WTC11 (cell line): Measurements from ENCODE around the gene GRAMD4. TPM values are rescaled to one million over a fixed set of nuclear protein-coding genes. Genes with fewer than 3 reads are reported as not detected.

Experiments
- ATAC-seq: fragments of 200-7000 bp; cut with Tn5 transposase; 2 replicates; pipeline ENCODE4 v1.10.0; 2021; ENCODE audit warnings: mild to moderate bottlenecking, moderate library complexity
- CTCF ChIA-PET: fragments of 300-600 bp; sonication (Branson Sonifier 250); formaldehyde crosslinking; loops from one replicate; lab custom pipeline; 2021; ENCODE audit warnings: antibody characterized with exemption; lab: Charles Lee
- POLR2A ChIA-PET: fragments of 350-600 bp; sonication (Branson Sonifier 250); formaldehyde crosslinking; loops from one replicate; lab custom pipeline; 2021; ENCODE audit warnings: antibody characterized with exemption; lab: Charles Lee
- DNase-seq: peaks from one replicate; pipeline ENCODE4 v3.0.0; 2021; ENCODE audit warnings: low spot score
- H3K27ac Mint-ChIP-seq: 2 replicates; pipeline ENCODE4 v1.8.0; 2021; ENCODE audit warnings: mixed read lengths
- H3K27me3 Mint-ChIP-seq: 2 replicates; pipeline ENCODE4 v1.8.0; 2021; ENCODE audit warnings: low read depth, mild to moderate bottlenecking, moderate library complexity, mixed read lengths
- H3K36me3 Mint-ChIP-seq: 2 replicates; pipeline ENCODE4 v1.8.0; 2021; ENCODE audit warnings: mixed read lengths
- H3K4me1 Mint-ChIP-seq: 2 replicates; pipeline ENCODE4 v1.8.0; 2022; ENCODE audit warnings: mixed read lengths
- H3K4me3 Mint-ChIP-seq: 2 replicates; pipeline ENCODE4 v1.8.0; 2021; ENCODE audit warnings: mild to moderate bottlenecking, moderate library complexity, mixed read lengths
- H3K9me3 Mint-ChIP-seq: 2 replicates; pipeline ENCODE4 v1.8.0; 2021; ENCODE audit warnings: mixed read lengths
- AR ChIP-seq: fragments of 250-450 bp; sonication (Bioruptor Pico); IDR thresholded peaks from 2 replicates; pipeline ENCODE4 v1.9.0; 2021; ENCODE audit warnings: mild to moderate bottlenecking
- ATF3 ChIP-seq: sonication (generic); formaldehyde crosslinking; conservative IDR thresholded peaks from 2 replicates; pipeline ENCODE4 v1.8.1; 2022; ENCODE audit warnings: mild to moderate bottlenecking, missing genetic modification reagents
- CREB1 ChIP-seq: sonication (generic); formaldehyde crosslinking; IDR thresholded peaks from 2 replicates; pipeline ENCODE4 v1.8.0; 2023; ENCODE audit warnings: mild to moderate bottlenecking, missing genetic modification reagents
- CTCF ChIP-seq: fragments of 200-600 bp; IDR thresholded peaks from 2 replicates; pipeline ENCODE4 v1.8.0; 2022; ENCODE audit warnings: antibody characterized with exemption
- E2F1 ChIP-seq: sonication (generic); formaldehyde crosslinking; IDR thresholded peaks from 2 replicates; pipeline ENCODE4 v1.8.0; 2022; ENCODE audit warnings: mild to moderate bottlenecking, missing genetic modification reagents
- ELF4 ChIP-seq: sonication (generic); formaldehyde crosslinking; IDR thresholded peaks from 2 replicates; pipeline ENCODE4 v1.8.1; 2022; ENCODE audit warnings: low read depth, mild to moderate bottlenecking, moderate library complexity, missing genetic modification reagents
- IRF2 ChIP-seq: sonication (generic); formaldehyde crosslinking; IDR thresholded peaks from 2 replicates; pipeline ENCODE4 v1.8.0; 2022; ENCODE audit warnings: low read depth, missing genetic modification reagents, borderline replicate concordance
- KAT7 ChIP-seq: sonication (generic); formaldehyde crosslinking; IDR thresholded peaks from 2 replicates; pipeline ENCODE4 v1.8.1; 2023; ENCODE audit warnings: missing genetic modification reagents, mild to moderate bottlenecking, borderline replicate concordance
- MXD4 ChIP-seq: fragments of 250-450 bp; sonication (Bioruptor Pico); IDR thresholded peaks from 2 replicates; pipeline ENCODE4 v1.8.0; 2021; ENCODE audit warnings: mild to moderate bottlenecking, moderate library complexity, borderline replicate concordance
- NR3C1 ChIP-seq: sonication (generic); formaldehyde crosslinking; conservative IDR thresholded peaks from 2 replicates; pipeline ENCODE4 v1.8.1; 2023; ENCODE audit warnings: low read depth, mild to moderate bottlenecking, missing genetic modification reagents
- SMAD3 ChIP-seq: sonication (generic); formaldehyde crosslinking; IDR thresholded peaks from 2 replicates; pipeline ENCODE4 v1.8.0; 2022; ENCODE audit warnings: missing genetic modification reagents, mild to moderate bottlenecking, borderline replicate concordance
- SP1 ChIP-seq: sonication (generic); formaldehyde crosslinking; conservative IDR thresholded peaks from 2 replicates; pipeline ENCODE4 v1.8.1; 2022; ENCODE audit warnings: missing genetic modification reagents
- STAT6 ChIP-seq: sonication (generic); formaldehyde crosslinking; conservative IDR thresholded peaks from 2 replicates; pipeline ENCODE4 v1.8.1; 2023; ENCODE audit warnings: mild to moderate bottlenecking, low read depth, missing genetic modification reagents, moderate library complexity
- TP53 ChIP-seq: sonication (generic); formaldehyde crosslinking; IDR thresholded peaks from 2 replicates; pipeline ENCODE4 v1.8.1; 2023; ENCODE audit warnings: mild to moderate bottlenecking, missing genetic modification reagents
- ZBTB21 ChIP-seq: sonication (generic); formaldehyde crosslinking; IDR thresholded peaks from 2 replicates; pipeline ENCODE4 v1.8.1; 2023; ENCODE audit warnings: mild to moderate bottlenecking, missing genetic modification reagents, borderline replicate concordance
- ZNF263 ChIP-seq: sonication (generic); formaldehyde crosslinking; IDR thresholded peaks from 2 replicates; pipeline ENCODE4 v1.8.1; 2022; ENCODE audit warnings: low read depth, mild to moderate bottlenecking, moderate library complexity, missing genetic modification reagents
- ZNF532 ChIP-seq: fragments of 250-450 bp; sonication (Bioruptor Pico); IDR thresholded peaks from 2 replicates; pipeline ENCODE4 v1.9.0; 2021; ENCODE audit warnings: mild to moderate bottlenecking, borderline replicate concordance
- ZNF671 ChIP-seq: fragments of 250-450 bp; sonication (Bioruptor Pico); IDR thresholded peaks from 2 replicates; pipeline ENCODE4 v1.8.0; 2021; ENCODE audit warnings: mild to moderate bottlenecking
- total RNA-seq: library from RNA; stranded (reverse); gene quantifications from 3 replicates; pipeline ENCODE4 v1.2.3, GENCODE V29; 2021

The GRAMD4 gene
- total RNA-seq, 1 experiment from 2014 or later = 41.0 TPM

GRCh38 chr22:46686221-46687047, 66.2 kb downstream of the GRAMD4 start:
- Mint-ChIP-seq H3K9me3 (no peaks in the 10 kb centered on the region), H3K4me3 (no peak overlapping the region), H3K4me1 (0 out of 2 replicates have a peak, but pooled peaks cover 4% of the 10 kb centered on the region), H3K36me3 (peaks cover 23% of the 10 kb centered on the region), H3K27me3 (no peaks in the 10 kb centered on the region), H3K27ac (no peak overlapping the region)
- TF ChIP-seq ZNF263 (no peak), ELF4 (no peak), TP53 (no peak), AR (no peak), STAT6 (no peak), SP1 (CRISPR knock-in tag) (no peak), CTCF (no peak), ZNF532 (CRISPR knock-in tag) (no peak), CREB1 (no peak), KAT7 (CRISPR knock-in tag) (no peak), MXD4 (CRISPR knock-in tag) (no peak)
- ChIA-PET CTCF (interaction anchor here (0.8 kb wide), 1 partner anchor 62 kb away, joined by 3 read pairs; no protein-coding TSS in a partner anchor), POLR2A (no interaction called here)
- no peak for ATAC-seq
- DNase-seq = no peak

GRCh38 chr22:46687048-46687444, 66.9 kb downstream of the GRAMD4 start:
- POLR2A ChIA-PET = no interaction called here
- 0 out of 2 replicates have a peak, but pooled peaks cover 4% of the 10 kb centered on the region for H3K4me1 Mint-ChIP-seq
- no peak overlapping the region for H3K27ac Mint-ChIP-seq
- H3K27me3 Mint-ChIP-seq = no peaks in the 10 kb centered on the region
- CTCF ChIA-PET = no interaction called here
- peaks cover 28% of the 10 kb centered on the region for H3K36me3 Mint-ChIP-seq
- H3K4me3 Mint-ChIP-seq = no peak overlapping the region
- no peak for DNase-seq
- no peaks in the 10 kb centered on the region for H3K9me3 Mint-ChIP-seq
- ATAC-seq = no peak
- no peak for TF ChIP-seq SP1 (CRISPR knock-in tag)
- no peak for TF ChIP-seq ZNF671 (CRISPR knock-in tag)
- TF ChIP-seq IRF2 (CRISPR knock-in tag) = no peak
- no peak for TF ChIP-seq ZBTB21 (CRISPR knock-in tag)
- TF ChIP-seq SMAD3 = no peak
- TF ChIP-seq E2F1 (CRISPR knock-in tag) = no peak
- no peak for TF ChIP-seq NR3C1 (CRISPR knock-in tag)
- no peak for TF ChIP-seq ATF3 (CRISPR knock-in tag)
